AG04450 (cell line): Measurements from ENCODE around the gene RNF181. TPM values are rescaled to one million over a fixed set of nuclear protein-coding genes. Genes with fewer than 3 reads are reported as not detected.

ENCODE experiments used
- CTCF ChIA-PET: fragments of 300-600, 350-600 bp; formaldehyde crosslinking; extraction: SDS; loops from one replicate; lab custom pipeline; 2022; ENCODE audit warnings: antibody characterized with exemption, inconsistent platforms; lab: Charles Lee
- POLR2A ChIA-PET: fragments of 350-600 bp; formaldehyde crosslinking; extraction: SDS; loops from one replicate; lab custom pipeline; 2021; ENCODE audit warnings: antibody characterized with exemption, inconsistent platforms; lab: Yijun Ruan, JAX
- DNase-seq: peaks from one replicate; pipeline ENCODE4 v3.0.0-alpha.2; 2011; ENCODE audit warnings: low read depth, low spot score
- H3K27ac ChIP-seq: one replicate; pipeline ENCODE4 v1.5.1; 2012; ENCODE audit warnings: low read depth, low read length, control low read depth
- H3K27me3 ChIP-seq: one replicate; pipeline ENCODE4 v1.6.0; 2012; ENCODE audit warnings: low read length; ENCODE audit not compliant: control insufficient read depth, insufficient read depth
- H3K4me3 ChIP-seq: 2 replicates; pipeline ENCODE4 v1.5.1; 2011; ENCODE audit warnings: mild to moderate bottlenecking, low read depth, low read length, control low read depth
- H3K9me3 ChIP-seq: 2 replicates; pipeline ENCODE4 v1.5.1; 2012; ENCODE audit warnings: low read length; ENCODE audit not compliant: control insufficient read depth, insufficient read depth
- CTCF ChIP-seq: IDR thresholded peaks from 2 replicates; pipeline ENCODE4 v1.5.1; 2011; ENCODE audit warnings: low read depth, low read length, control low read depth, inconsistent platforms
- polyA plus RNA-seq: library from polyadenylated mRNA; depleted of rRNA; stranded (reverse); fragments of >200 nt; gene quantifications from 2 replicates; pipeline ENCODE4 v1.2.3, GENCODE V29; 2011

The RNF181 gene
- polyA plus RNA-seq, 1 experiment, result 260 TPM

DNA sequence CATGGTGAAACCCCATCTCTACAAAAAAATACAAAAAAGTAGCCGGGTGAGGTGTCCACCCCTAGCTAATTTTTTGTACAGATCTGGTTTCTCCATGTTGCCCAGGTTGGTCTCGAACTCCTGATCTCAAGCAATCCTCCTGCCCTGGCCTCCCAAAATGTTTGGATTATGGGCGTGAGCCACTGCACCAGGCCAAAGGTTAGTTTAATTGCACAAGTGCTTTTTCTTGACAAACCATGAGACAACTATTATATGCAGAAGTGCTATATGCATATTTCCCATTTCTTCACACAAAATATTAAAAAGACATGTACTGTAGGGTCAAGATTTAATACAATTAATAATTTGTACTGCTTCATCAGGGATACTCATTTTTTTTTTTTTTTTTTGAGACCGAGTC, 29.3 kb upstream of the RNF181 start:
- Histone ChIP-seq H3K27me3 (peaks cover 18% of the 10 kb centered on the region), H3K9me3 (no peaks in the 10 kb centered on the region; the same call in 1 of the 2 replicates), H3K4me3 (no peak overlapping the region), H3K27ac (no peak overlapping the region)
- no peak for TF ChIP-seq CTCF
- POLR2A ChIA-PET, result no interaction called here
- DNase-seq, result no peak
- CTCF ChIA-PET, result interaction anchor here (1.1 kb wide), 1 partner anchor 12 kb away, joined by 3 read pairs; no protein-coding TSS in a partner anchor

- Histone ChIP-seq H3K27me3 (peaks cover 16% of the 10 kb centered on the region), H3K9me3 (no peaks in the 10 kb centered on the region), H3K27ac (no peak overlapping the region), H3K4me3 (no peak overlapping the region)
- TF ChIP-seq CTCF, result no peak
- no peak for DNase-seq
- ChIA-PET POLR2A (no interaction called here), CTCF (interaction anchor here (0.6 to 1.7 kb wide), 2 partner anchors 27 to 62 kb away, joined by 4 to 5 read pairs; partner anchors contain the start of gene TMEM150A)
Measured at GRCh38 chr2:85575739-85576138, 19.8 kb upstream of the RNF181 start.

- Histone ChIP-seq H3K27ac (no peak overlapping the region), H3K9me3 (no peaks in the 10 kb centered on the region), H3K4me3 (no peak overlapping the region), H3K27me3 (peaks cover 11% of the 10 kb centered on the region)
- no peak for TF ChIP-seq CTCF
- no peak for DNase-seq
- ChIA-PET POLR2A (interaction anchor here (0.6 kb wide), 1 partner anchor 40 kb away, joined by 6 read pairs; no protein-coding TSS in a partner anchor), CTCF (interaction anchor here (0.6 to 1.7 kb wide), 2 partner anchors 60 to 96 kb away, joined by 5 read pairs; no protein-coding TSS in a partner anchor)
Measured at GRCh38 chr2:85577063-85577385, 18.5 kb upstream of the RNF181 start.

GRCh38 chr2:85577386-85578242, 17.9 kb upstream of the RNF181 start, which contains the start of gene VAMP8:
Gene VAMP8, plus strand, starts transcription at chr2:85577586. Its CDS starts 61 bp downstream, at chr2:85577647.
- no peak for DNase-seq
- TF ChIP-seq CTCF, result no peak
- no peaks in the 10 kb centered on the region for H3K9me3 ChIP-seq
- no peak within 1 kb of the TSS for H3K4me3 ChIP-seq
- H3K27me3 ChIP-seq, result peaks cover 8% of the 10 kb centered on the region
- CTCF ChIA-PET, result interaction anchor here (0.6 to 1.6 kb wide), 2 partner anchors 18 to 97 kb away, joined by 3 to 5 read pairs; no protein-coding TSS in a partner anchor
- POLR2A ChIA-PET, result interaction anchor here (0.6 kb wide), 1 partner anchor 39 kb away, joined by 6 read pairs; no protein-coding TSS in a partner anchor
- H3K27ac ChIP-seq, result no peak within 1 kb of the TSS
